ENCODE results near the gene TRAPPC3L. TPM values are rescaled to one million over a fixed set of nuclear protein-coding genes. Genes with fewer than 3 reads are reported as not detected.
A peak's percentile ranks its signal among the peaks of the same experiment; 100 is the strongest.

Gene TRAPPC3L
- total RNA-seq, 1 donor from 2014 or later: 2.3 TPM

GRCh38 chr6:116563830-116564229, 18.3 kb upstream of the TRAPPC3L start:
- no peak for DNase-seq (ENCODE audit: low spot score in 2 of 2, unreplicated experiment in 2 of 2)
- H3K4me3 Mint-ChIP-seq: no peak overlapping the region
- no peak overlapping the region for H3K27ac Mint-ChIP-seq
- H3K36me3 Mint-ChIP-seq: no peaks in the 10 kb centered on the region
- peaks cover 15% of the 10 kb centered on the region for H3K27me3 Mint-ChIP-seq (ENCODE audit: low read depth)
- TF ChIP-seq CTCF (IDR thresholded peaks at IDR 0.05; ENCODE audit: unreplicated experiment): no peak
- peaks cover 30% of the 10 kb centered on the region for H3K4me1 Mint-ChIP-seq
- no peaks in the 10 kb centered on the region for H3K9me3 Mint-ChIP-seq

GRCh38 chr6:116562614-116563013, 17.1 kb upstream of the TRAPPC3L start:
- DNase-seq (ENCODE audit: low spot score in 2 of 2, unreplicated experiment in 2 of 2): no peak
- Mint-ChIP-seq H3K27me3 (ENCODE audit: low read depth) (peaks cover 15% of the 10 kb centered on the region), H3K4me3 (no peak overlapping the region), H3K36me3 (no peaks in the 10 kb centered on the region), H3K27ac (peak overlapping the region; percentile 86), H3K9me3 (no peaks in the 10 kb centered on the region), H3K4me1 (peaks cover 40% of the 10 kb centered on the region)
- no peak for TF ChIP-seq CTCF (IDR thresholded peaks at IDR 0.05; ENCODE audit: unreplicated experiment)

GRCh38 chr6:116562019-116562403, 16.5 kb upstream of the TRAPPC3L start:
- DNase-seq (ENCODE audit: low spot score in 2 of 2, unreplicated experiment in 2 of 2): no peak
- Mint-ChIP-seq H3K27ac (peak overlapping the region; percentile 86), H3K4me1 (peaks cover 45% of the 10 kb centered on the region), H3K4me3 (no peak overlapping the region), H3K9me3 (no peaks in the 10 kb centered on the region), H3K27me3 (ENCODE audit: low read depth) (peaks cover 15% of the 10 kb centered on the region), H3K36me3 (no peaks in the 10 kb centered on the region)
- no peak for TF ChIP-seq CTCF (IDR thresholded peaks at IDR 0.05; ENCODE audit: unreplicated experiment)

GRCh38 chr6:116561377-116562018, 16.0 kb upstream of the TRAPPC3L start:
- peaks cover 10% of the 10 kb centered on the region for H3K27me3 Mint-ChIP-seq (ENCODE audit: low read depth)
- H3K4me3 Mint-ChIP-seq: no peak overlapping the region
- H3K9me3 Mint-ChIP-seq: no peaks in the 10 kb centered on the region
- peak; percentile 94 for TF ChIP-seq CTCF (IDR thresholded peaks at IDR 0.05; ENCODE audit: unreplicated experiment)
- H3K4me1 Mint-ChIP-seq: peaks cover 46% of the 10 kb centered on the region
- peak overlapping the region; percentile 15 for H3K27ac Mint-ChIP-seq
- H3K36me3 Mint-ChIP-seq: no peaks in the 10 kb centered on the region
- DNase-seq (ENCODE audit: low spot score in 2 of 2, unreplicated experiment in 2 of 2): peak; percentile 33 to 82

- TF ChIP-seq CTCF (IDR thresholded peaks at IDR 0.05; ENCODE audit: unreplicated experiment): no peak
- DNase-seq (ENCODE audit: low spot score in 2 of 2, unreplicated experiment in 2 of 2): no peak
These were observed 14.6 kb upstream of the TRAPPC3L start for GRCh38 chr6:116560130-116560529.

More at GRCh38 chr6:116560130-116560529, 14.6 kb upstream of the TRAPPC3L start:
- H3K36me3 Mint-ChIP-seq: no peaks in the 10 kb centered on the region
- H3K27me3 Mint-ChIP-seq (ENCODE audit: low read depth): no peaks in the 10 kb centered on the region
- peak overlapping the region; percentile 44 for H3K27ac Mint-ChIP-seq
- H3K4me3 Mint-ChIP-seq: no peak overlapping the region
- H3K4me1 Mint-ChIP-seq: peaks cover 46% of the 10 kb centered on the region
- H3K9me3 Mint-ChIP-seq: no peaks in the 10 kb centered on the region

All from mesothelial cell of epicardium (in vitro differentiated cells).